HG03457 (cell line): ENCODE data around the gene SLC15A4.
"Not testable (repeated sequence)": the region's sequence is repeated elsewhere in the genome, so short reads cannot be mapped to it uniquely, and the experiment has no call there.

Source experiments
- ATAC-seq: cut with Tn5 transposase; IDR thresholded peaks from one replicate; pipeline ENCODE4 v1.9.1; 2021; ENCODE audit warnings: moderate number of reproducible peaks; ENCODE audit not compliant: unreplicated experiment

Gene SLC15A4

GRCh38 chr12:128823916-128824839, at the start of gene SLC15A4:
Gene SLC15A4, minus strand, starts transcription at chr12:128823958. Its CDS starts 15 bp downstream, at chr12:128823943.
- ATAC-seq: peak; percentile 78

- ATAC-seq: no peak
Measured at GRCh38 chr12:128872303-128872702, 48.5 kb upstream of the SLC15A4 start.

GRCh38 chr12:128871516-128871892, 47.7 kb upstream of the SLC15A4 start:
- ATAC-seq: no peak

GRCh38 chr12:128867466-128867865, 43.7 kb upstream of the SLC15A4 start:
- ATAC-seq: no peak

GRCh38 chr12:128864516-128865186, 40.9 kb upstream of the SLC15A4 start:
- no peak for ATAC-seq

- ATAC-seq: no peak
Measured at GRCh38 chr12:128863957-128864356, 40.2 kb upstream of the SLC15A4 start.

GRCh38 chr12:128861226-128862016, 37.7 kb upstream of the SLC15A4 start:
- no peak for ATAC-seq

GRCh38 chr12:128859311-128859710, 35.6 kb upstream of the SLC15A4 start:
- ATAC-seq: no peak

- no peak for ATAC-seq
Measured at GRCh38 chr12:128857133-128857763, 33.5 kb upstream of the SLC15A4 start.

- no peak for ATAC-seq
Measured at GRCh38 chr12:128856791-128857078, 33.0 kb upstream of the SLC15A4 start.

- ATAC-seq: no peak
Measured at GRCh38 chr12:128856035-128856790, 32.5 kb upstream of the SLC15A4 start.

GRCh38 chr12:128853600-128854197, 29.9 kb upstream of the SLC15A4 start:
- no peak for ATAC-seq

GRCh38 chr12:128852885-128853599, 29.3 kb upstream of the SLC15A4 start, which contains the start of gene GLT1D1:
Gene GLT1D1, plus strand, starts transcription at chr12:128853478. Its CDS starts 104 bp downstream, at chr12:128853582.
- no peak for ATAC-seq

GRCh38 chr12:128852026-128852698, 28.4 kb upstream of the SLC15A4 start:
- no peak for ATAC-seq

- not testable (repeated sequence) for ATAC-seq
Measured at GRCh38 chr12:128851429-128851828, 27.7 kb upstream of the SLC15A4 start.

- no peak for ATAC-seq
Measured at GRCh38 chr12:128850400-128850799, 26.6 kb upstream of the SLC15A4 start.

GRCh38 chr12:128849806-128850205, 26.0 kb upstream of the SLC15A4 start:
- ATAC-seq: not testable (repeated sequence)

GRCh38 chr12:128848371-128848770, 24.6 kb upstream of the SLC15A4 start:
- no peak for ATAC-seq

- ATAC-seq: not testable (repeated sequence)
Measured at GRCh38 chr12:128846671-128847070, 22.9 kb upstream of the SLC15A4 start.
